Neural cell (in vitro differentiated cells): ENCODE measurements around the gene ANO4.

Experiments used
- CTCF ChIP-seq: fragments of 450-650 bp; IDR thresholded peaks from 2 replicates; pipeline ENCODE4 v1.5.1; 2014; ENCODE audit warnings: antibody characterized with exemption, mild to moderate bottlenecking, moderate library complexity; ENCODE audit not compliant: poor library complexity, severe bottlenecking
- EP300 ChIP-seq: fragments of 450-650 bp; conservative IDR thresholded peaks from 2 replicates; pipeline ENCODE4 v1.6.1; 2014; ENCODE audit warnings: antibody characterized with exemption, mild to moderate bottlenecking, moderate library complexity; ENCODE audit not compliant: poor library complexity, severe bottlenecking
- EZH2 ChIP-seq: fragments of 200-600, 300-800 bp; shearing (Covaris generic), sonication (generic); IDR thresholded peaks from 2 replicates; pipeline ENCODE4 v1.6.1; 2014; ENCODE audit warnings: antibody characterized with exemption, low read length, borderline replicate concordance, mild to moderate bottlenecking; ENCODE audit not compliant: insufficient read depth, poor library complexity, severe bottlenecking
- MXI1 ChIP-seq: fragments of 450-650 bp; conservative IDR thresholded peaks from 2 replicates; pipeline ENCODE4 v1.6.1; 2014; ENCODE audit warnings: antibody characterized with exemption, mild to moderate bottlenecking; ENCODE audit not compliant: poor library complexity, severe bottlenecking
- POLR2AphosphoS5 ChIP-seq: IDR thresholded peaks from 2 replicates; pipeline ENCODE4 v1.6.1; 2012
- RAD21 ChIP-seq: fragments of 450-650 bp; conservative IDR thresholded peaks from 2 replicates; pipeline ENCODE4 v1.6.1; 2014; ENCODE audit warnings: antibody characterized with exemption, mild to moderate bottlenecking, moderate library complexity
- REST ChIP-seq: IDR thresholded peaks from 2 replicates; pipeline ENCODE4 v1.6.1; 2012; ENCODE audit warnings: borderline replicate concordance
- SMC3 ChIP-seq: fragments of 450-650 bp; conservative IDR thresholded peaks from 2 replicates; pipeline ENCODE4 v1.6.1; 2014; ENCODE audit warnings: antibody characterized with exemption, mild to moderate bottlenecking, moderate library complexity; ENCODE audit not compliant: poor library complexity

GRCh38 chr12:100936661-100937060 lies 142.1 kb downstream of the ANO4 start:
- TF ChIP-seq SMC3 (no peak), EZH2 (no peak), POLR2AphosphoS5 (no peak), CTCF (no peak), EP300 (no peak), RAD21 (no peak), REST (no peak), MXI1 (no peak)
